ENCODE measurements around the gene CDH11.

Gene CDH11

DNA sequence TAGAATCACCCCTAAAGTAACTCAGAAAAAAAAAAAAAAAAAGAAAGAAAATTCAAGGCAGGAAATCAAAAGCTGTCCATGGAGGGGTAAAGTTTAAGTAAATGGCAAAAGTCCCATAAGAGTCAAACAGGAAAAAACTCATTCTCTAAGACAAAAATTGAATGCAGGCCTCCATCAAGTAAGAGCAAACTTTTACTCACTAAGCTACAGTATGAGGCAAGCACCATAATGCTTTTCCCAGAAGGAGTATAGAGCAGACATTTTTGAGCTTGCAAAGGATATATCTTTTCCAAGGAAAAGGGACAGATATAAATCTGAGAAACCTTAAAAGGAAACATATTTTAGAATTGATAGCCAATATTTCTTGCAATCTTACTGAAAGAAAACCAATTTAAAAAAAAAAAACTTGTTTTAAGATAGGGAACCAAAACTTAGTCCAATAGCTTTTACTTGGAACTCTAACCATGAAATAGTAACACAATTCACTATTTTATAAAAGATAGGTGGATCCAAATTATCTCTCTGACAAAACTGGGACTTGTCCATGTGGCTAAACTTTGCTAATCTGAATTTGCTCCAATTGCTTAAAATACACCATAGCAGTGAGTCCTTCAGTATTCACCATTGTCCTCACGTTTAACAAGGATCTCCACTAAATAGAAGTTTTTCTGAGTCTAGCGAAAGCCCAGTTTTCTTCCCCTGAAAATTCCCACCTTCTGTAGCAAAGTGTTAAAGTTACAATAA is 99.8 kb downstream of the CDH11 start:
- DNase-seq, result no peak

GRCh38 chr16:65016754-65017153 is 105.1 kb downstream of the CDH11 start:
- no peak for DNase-seq

GRCh38 chr16:65015599-65015998 is 106.3 kb downstream of the CDH11 start:
- DNase-seq, result no peak

DNA sequence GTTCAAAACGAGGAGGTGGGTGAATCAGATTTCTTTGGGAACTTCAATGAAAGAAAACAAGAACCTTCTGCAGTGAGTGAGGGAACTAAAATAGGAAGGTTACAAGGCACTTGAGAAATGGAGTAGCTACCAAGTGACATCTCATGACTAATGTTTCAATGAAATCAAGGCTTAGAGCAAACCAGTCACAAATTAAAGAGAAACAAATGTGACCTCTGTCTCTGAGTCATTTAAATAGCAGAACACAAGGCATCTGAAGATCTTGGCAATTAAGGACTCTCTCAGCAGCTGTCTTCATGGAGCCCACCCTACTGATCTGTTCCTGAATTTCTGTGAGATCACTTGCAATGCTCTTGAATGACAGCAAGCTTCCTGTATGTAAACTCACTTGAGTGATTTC is 109.5 kb downstream of the CDH11 start:
- DNase-seq, result no peak

DNA sequence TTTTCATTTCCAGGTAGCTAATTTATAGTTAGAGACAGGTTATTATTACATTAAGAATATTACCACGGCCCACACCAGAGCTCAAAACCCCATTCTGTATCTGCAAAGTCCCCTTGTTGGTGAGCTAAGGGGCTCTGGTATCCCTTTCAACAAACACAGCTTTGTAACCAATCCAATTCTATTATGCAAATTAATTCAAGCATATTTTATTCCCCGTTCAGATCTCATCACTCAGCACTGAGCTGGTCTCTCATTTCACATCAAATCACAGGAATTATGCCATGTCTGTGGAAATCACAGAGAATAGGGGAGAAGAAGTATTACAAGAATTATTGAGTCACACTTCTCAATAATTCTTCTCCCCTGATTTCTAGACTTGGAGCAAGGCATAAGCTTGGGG is 111.7 kb downstream of the CDH11 start:
- no peak for DNase-seq

DNA sequence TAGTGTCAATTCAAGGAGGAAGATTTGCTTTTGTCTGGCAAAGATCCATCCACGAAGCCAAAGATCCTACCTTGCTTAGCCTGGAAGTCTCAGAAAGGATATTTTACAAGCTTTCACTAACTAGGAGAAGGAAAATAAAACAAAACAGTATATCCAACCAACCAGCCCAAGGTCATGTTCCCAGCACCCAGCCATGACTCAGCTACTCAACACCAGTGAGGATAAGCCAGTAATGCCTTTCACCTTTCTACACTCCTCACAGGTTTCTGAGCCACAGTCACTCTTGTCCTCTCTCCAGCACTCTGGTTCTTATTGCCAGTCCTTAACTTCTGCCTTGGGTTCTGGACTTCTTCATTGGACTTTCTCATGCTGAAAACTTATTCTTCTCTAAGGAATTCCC is 116.2 kb downstream of the CDH11 start:
- DNase-seq, result no peak

GRCh38 chr16:65004570-65004969 is 117.3 kb downstream of the CDH11 start:
- DNase-seq, result no peak

GRCh38 chr16:65003621-65004020 is 118.2 kb downstream of the CDH11 start:
- no peak for DNase-seq

GRCh38 chr16:65002265-65002664 is 119.6 kb downstream of the CDH11 start:
- DNase-seq, result no peak

DNA sequence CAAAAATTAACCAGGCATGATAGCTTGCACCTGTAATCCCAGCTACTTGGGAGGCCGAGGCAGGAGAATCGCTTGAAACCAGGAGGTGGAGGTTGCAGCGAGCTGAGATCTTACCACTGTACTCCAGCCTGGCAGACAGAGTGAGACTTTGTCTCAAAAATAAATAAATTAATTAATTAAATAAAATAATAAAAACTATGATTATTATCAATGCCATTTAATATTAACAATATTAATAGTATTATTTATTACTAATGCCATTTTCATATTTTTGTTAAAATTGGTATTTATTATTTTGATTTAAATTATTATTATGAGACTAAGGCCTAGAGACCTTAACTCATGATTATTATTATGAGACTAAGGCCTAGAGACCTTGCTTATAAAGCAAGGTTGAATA is 121.2 kb downstream of the CDH11 start:
- DNase-seq, result no peak

DNA sequence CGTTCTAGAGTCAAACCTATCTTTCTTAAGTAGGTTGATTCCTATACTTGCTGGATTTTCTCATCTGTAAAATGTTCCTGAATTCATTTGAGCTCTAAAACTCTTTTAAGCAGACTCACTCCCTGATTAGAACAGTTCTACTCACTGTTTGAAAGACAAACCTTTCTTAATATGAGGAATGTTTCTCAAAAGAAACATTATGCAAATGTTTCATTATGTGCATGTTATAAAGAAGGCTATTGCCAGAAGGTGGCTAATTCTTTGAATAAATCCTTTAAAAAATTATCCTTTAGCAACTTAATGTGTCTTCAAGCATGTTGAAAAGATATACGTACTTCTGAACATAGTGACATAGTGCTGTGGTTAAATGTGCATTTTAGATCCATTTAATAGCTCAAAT is 124.1 kb downstream of the CDH11 start:
- no peak for DNase-seq

GRCh38 chr16:64997121-64997520 is 124.7 kb downstream of the CDH11 start:
- no peak for DNase-seq

GRCh38 chr16:64996641-64997040 is 125.2 kb downstream of the CDH11 start:
- no peak for DNase-seq

GRCh38 chr16:64993464-64993863 is 128.4 kb downstream of the CDH11 start:
- no peak for DNase-seq

GRCh38 chr16:64991001-64991400 is 130.9 kb downstream of the CDH11 start:
- no peak for DNase-seq

- no peak for DNase-seq
Observed at GRCh38 chr16:64990101-64990500, 131.8 kb downstream of the CDH11 start.

DNA sequence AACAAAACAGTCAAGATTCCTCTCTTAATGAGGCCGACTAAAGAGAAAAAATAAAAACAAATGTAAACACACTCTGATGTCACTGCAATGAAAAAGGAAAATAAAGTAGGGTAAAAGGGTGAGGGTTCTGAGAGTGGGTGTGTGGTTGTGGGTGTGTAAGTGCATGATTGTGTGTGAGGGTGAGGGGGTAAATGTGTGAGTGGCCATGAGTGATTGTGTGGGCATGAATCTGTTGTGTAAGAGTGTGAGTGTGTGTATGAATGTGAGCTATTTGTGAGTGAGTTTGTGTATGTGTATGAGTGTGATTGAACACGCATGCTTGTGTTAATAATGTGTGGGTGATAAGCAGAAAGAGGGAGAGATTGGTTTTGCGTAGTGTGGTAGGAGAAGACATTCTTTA is 132.8 kb downstream of the CDH11 start:
- no peak for DNase-seq

DNA sequence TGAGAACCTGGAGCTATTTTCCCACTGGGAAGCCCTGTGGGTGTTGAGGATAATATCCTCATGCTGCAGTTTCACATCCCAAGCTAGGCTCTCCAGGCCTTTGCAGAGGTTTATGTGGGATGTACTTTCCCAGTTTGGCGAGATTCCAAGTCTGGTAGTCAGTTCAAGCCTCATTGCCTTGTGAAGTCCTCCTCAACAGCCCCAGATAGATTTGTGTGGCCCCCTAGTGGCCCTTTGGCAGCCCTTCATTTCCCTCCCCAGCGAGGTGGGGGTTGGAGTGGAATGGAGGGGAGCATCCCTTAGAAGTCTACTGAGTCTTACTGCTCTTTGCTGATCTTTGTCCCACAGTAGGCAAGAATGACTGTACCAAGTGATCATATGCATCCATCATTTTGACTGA is 137.9 kb downstream of the CDH11 start:
- no peak for DNase-seq

GRCh38 chr16:64983231-64983630 is 138.6 kb downstream of the CDH11 start:
- no peak for DNase-seq

DNA sequence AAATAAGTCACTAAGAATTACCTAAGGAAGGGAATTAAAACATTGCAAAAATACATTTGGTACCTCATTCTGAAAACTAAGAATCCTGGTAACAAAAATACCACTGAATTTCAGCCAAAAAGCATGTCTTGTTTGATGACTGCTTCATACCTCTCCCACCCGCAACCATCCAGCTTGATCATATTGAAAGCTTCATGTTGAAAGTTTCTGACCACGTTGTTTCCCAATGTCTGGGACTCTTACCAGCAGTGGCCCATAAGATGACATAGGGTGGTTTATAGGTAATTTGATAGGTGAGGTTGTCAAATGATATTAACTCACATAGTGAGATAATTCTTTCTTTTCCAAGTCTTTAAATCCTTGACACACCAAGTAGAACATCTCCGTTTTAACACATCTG is 139.3 kb downstream of the CDH11 start:
- DNase-seq, result no peak

GRCh38 chr16:64981568-64982281 is 140.1 kb downstream of the CDH11 start:
- no peak for DNase-seq

DNA sequence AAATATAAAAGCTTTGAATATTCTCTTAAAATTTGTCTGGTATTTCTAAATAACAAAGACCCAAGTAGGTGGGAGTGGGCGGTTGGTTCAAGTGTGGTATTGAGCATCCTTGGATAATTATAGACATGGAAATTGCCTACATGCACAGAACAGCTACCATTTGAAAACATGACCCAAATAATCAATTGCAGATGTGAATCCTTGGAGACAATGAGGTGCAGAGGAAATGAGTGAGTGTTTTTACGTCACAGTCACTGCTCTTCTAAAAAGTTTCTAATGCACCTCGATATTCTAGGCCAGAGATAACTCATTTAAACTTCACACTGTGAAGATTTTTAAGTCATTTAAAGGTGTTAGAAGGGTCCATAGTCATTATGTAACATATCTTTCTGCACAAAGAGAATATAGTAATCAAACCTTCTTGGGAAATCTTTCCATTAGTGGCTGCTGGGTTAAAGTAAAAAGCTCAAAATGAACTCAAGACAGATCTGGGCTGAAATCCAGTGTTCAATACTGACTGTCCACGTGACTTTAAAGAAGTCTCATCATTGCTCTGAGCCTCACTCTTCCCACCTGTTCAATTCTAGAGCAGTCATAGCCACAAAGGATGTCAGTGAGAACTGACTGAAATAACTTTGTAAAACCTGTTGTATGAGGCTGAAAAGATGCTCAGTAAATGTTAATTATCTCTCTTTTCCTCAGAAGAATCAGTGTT is 144.5 kb downstream of the CDH11 start:
- no peak for DNase-seq

DNA sequence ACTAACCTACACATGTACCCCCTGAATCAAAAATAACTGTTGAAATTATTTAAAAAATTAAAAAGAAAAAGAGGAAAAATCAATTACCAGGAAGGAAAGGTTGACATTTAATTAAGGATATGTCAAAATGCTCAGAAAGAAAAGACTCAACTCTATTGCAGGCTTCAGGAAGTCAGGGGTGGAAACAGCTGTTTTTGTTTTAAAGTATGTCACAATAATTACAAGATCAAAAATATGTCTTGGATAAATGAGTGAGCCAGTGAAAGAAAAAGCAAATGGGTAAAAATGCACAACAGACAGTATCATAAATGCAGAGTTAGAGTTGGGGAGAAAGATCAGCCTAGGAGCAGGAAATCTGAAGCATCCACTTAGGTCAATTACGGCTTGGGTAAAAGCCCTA is 146.0 kb downstream of the CDH11 start:
- DNase-seq, result no peak

- no peak for DNase-seq
Observed at GRCh38 chr16:64974381-64974780, 147.5 kb downstream of the CDH11 start.

Data from CD4-positive, alpha-beta T cell treated with Interleukin-4 for 1 hour (primary cell).